Prostate gland (tissue), 2 donors: Measurements from ENCODE around the gene MIOS. TPM values are rescaled to one million over a fixed set of nuclear protein-coding genes. Genes with fewer than 3 reads are reported as not detected.

ENCODE experiments used
- DNase-seq: peaks from one replicate; pipeline ENCODE4 v3.0.0-alpha.2; 2019; ENCODE audit warnings: low spot score
- H3K27ac ChIP-seq, 2 donors: fragments of 200-600 bp; sonication (generic); 2 replicates each; pipeline ENCODE4 v1.5.1; 2017 to 2019
- H3K27me3 ChIP-seq: fragments of 200-600 bp; sonication (generic); replicated peaks from 2 replicates; pipeline ENCODE4 v1.5.1; 2019; ENCODE audit not compliant: insufficient read depth
- H3K36me3 ChIP-seq, 2 donors: fragments of 200-600 bp; sonication (generic); 1 replicate in 1 of 2; 2 replicates in 1 of 2; pipeline versions ENCODE4 v1.5.1 to v1.8.1; 2017 to 2019
- H3K4me1 ChIP-seq: fragments of 200-600 bp; sonication (generic); replicated peaks from 2 replicates; pipeline ENCODE4 v1.5.1; 2019
- H3K4me3 ChIP-seq, 2 donors: fragments of 200-600 bp; sonication (generic); 2 replicates each; pipeline ENCODE4 v1.5.1; 2017 to 2019
- H3K9me3 ChIP-seq: fragments of 200-600 bp; sonication (generic); 2 replicates; pipeline ENCODE4 v1.5.1; 2017
- POLR2A ChIP-seq: fragments of 450-650 bp; IDR thresholded peaks from one replicate; pipeline ENCODE4 v1.6.1; 2016; ENCODE audit warnings: antibody characterized with exemption, mild to moderate bottlenecking
- POLR2AphosphoS5 ChIP-seq: sonication (generic); formaldehyde crosslinking; IDR thresholded peaks from one replicate; pipeline ENCODE4 v1.6.1; 2017; ENCODE audit warnings: antibody characterized with exemption
- WGBS: methylation state at CpG from one replicate; pipeline ENCODE4 v1.1.5; 2018; 5-methylcytosine and 5-hydroxymethylcytosine counted together
- intact Hi-C: fragments of 100-400 bp; cut with DNase I; formaldehyde crosslinking; loops from one replicate; pipeline ENCODE4 v1.14.2; 2022
- total RNA-seq, 2 donors: library from RNA; depleted of rRNA; stranded (reverse); fragments of >200 nt; gene quantifications; one replicate each; pipeline ENCODE4 v1.1.0, GENCODE V29; 2016
- TF ChIP-seq, protein P1 (sequence below), 4 experiments: fragments of 200-600 bp in 2 of 4; fragments of 450-650 bp in 2 of 4; sonication (generic) in 2 of 4; IDR thresholded peaks; 1 replicate in 3 of 4; 2 replicates in 1 of 4; pipeline ENCODE4 v1.5.1; 2016 to 2019; ENCODE audit warnings: antibody characterized with exemption in 4 of 4, mild to moderate bottlenecking in 2 of 4, moderate library complexity in 2 of 4

Gene MIOS
- total RNA-seq, 2 donors from 2014 or later: 52.3 to 85.6 TPM

GRCh38 chr7:7595451-7595850, 28.8 kb downstream of the MIOS start:
- WGBS: 88% methylated on average over 1 of the region's 1 CpG
- intact Hi-C loops: no loop called here

GRCh38 chr7:7596176-7596575, 29.5 kb downstream of the MIOS start:
- H3K4me1 ChIP-seq: no peaks in the 10 kb centered on the region
- no peaks in the 10 kb centered on the region for H3K9me3 ChIP-seq
- H3K4me3 ChIP-seq: no peak overlapping the region
- no peak overlapping the region for H3K27ac ChIP-seq
- no peak for TF ChIP-seq POLR2AphosphoS5
- TF ChIP-seq POLR2A: no peak
- TF ChIP-seq, protein P1, sequence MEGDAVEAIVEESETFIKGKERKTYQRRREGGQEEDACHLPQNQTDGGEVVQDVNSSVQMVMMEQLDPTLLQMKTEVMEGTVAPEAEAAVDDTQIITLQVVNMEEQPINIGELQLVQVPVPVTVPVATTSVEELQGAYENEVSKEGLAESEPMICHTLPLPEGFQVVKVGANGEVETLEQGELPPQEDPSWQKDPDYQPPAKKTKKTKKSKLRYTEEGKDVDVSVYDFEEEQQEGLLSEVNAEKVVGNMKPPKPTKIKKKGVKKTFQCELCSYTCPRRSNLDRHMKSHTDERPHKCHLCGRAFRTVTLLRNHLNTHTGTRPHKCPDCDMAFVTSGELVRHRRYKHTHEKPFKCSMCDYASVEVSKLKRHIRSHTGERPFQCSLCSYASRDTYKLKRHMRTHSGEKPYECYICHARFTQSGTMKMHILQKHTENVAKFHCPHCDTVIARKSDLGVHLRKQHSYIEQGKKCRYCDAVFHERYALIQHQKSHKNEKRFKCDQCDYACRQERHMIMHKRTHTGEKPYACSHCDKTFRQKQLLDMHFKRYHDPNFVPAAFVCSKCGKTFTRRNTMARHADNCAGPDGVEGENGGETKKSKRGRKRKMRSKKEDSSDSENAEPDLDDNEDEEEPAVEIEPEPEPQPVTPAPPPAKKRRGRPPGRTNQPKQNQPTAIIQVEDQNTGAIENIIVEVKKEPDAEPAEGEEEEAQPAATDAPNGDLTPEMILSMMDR (IDR thresholded peaks at IDR 0.05): no peak
- H3K27me3 ChIP-seq: no peaks in the 10 kb centered on the region
- DNase-seq: no peak
- H3K36me3 ChIP-seq: no peaks in the 10 kb centered on the region
- intact Hi-C loops: no loop called here
- 83% methylated on average over 5 of the region's 5 CpGs for WGBS

More at GRCh38 chr7:7595451-7595850, 28.8 kb downstream of the MIOS start:
- no peaks in the 10 kb centered on the region for H3K4me1 ChIP-seq
- no peak overlapping the region for H3K4me3 ChIP-seq
- TF ChIP-seq POLR2A (no peak), POLR2AphosphoS5 (no peak)
- TF ChIP-seq, protein P1 (IDR thresholded peaks at IDR 0.05): peak in 3 of 4 experiments; percentile 13 to 57 (median 51)
- H3K27me3 ChIP-seq: no peaks in the 10 kb centered on the region
- H3K36me3 ChIP-seq: no peaks in the 10 kb centered on the region
- no peaks in the 10 kb centered on the region for H3K9me3 ChIP-seq
- no peak overlapping the region for H3K27ac ChIP-seq
- DNase-seq: no peak

DNA sequence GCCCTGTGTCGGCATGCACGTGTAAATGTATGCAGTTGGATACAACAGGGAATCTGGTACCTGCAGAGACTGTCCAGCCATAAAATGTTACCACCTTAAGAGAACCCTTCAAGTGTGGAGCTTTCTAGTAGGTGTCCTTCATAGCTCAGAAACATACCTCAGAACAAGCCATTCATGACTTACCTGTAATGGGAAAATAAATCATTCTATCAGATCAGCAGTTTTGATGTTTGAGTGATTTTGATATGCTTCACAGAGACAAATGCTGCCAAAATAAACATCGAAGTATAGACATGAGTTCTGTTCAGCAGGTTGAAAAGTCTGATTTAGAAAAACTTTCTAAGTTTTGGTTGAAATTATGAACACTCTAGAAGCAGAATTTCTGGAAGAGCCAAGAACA, 40.3 kb downstream of the MIOS start:
- intact Hi-C loops: no loop called here
- Histone ChIP-seq H3K4me1 (no peaks in the 10 kb centered on the region), H3K36me3 (no peaks in the 10 kb centered on the region), H3K27me3 (no peaks in the 10 kb centered on the region), H3K9me3 (no peaks in the 10 kb centered on the region), H3K27ac (no peak overlapping the region), H3K4me3 (no peak overlapping the region)
- no peak for DNase-seq
- no peak for TF ChIP-seq POLR2A
- TF ChIP-seq, protein P1 (IDR thresholded peaks at IDR 0.05): no peak
- TF ChIP-seq POLR2AphosphoS5: no peak
- WGBS: 57% methylated on average over 3 of the region's 3 CpGs

- Histone ChIP-seq H3K4me1 (no peaks in the 10 kb centered on the region), H3K27ac (no peak overlapping the region), H3K4me3 (no peak overlapping the region), H3K27me3 (no peaks in the 10 kb centered on the region), H3K9me3 (no peaks in the 10 kb centered on the region), H3K36me3 (no peaks in the 10 kb centered on the region)
- TF ChIP-seq POLR2A (no peak), POLR2AphosphoS5 (no peak)
- TF ChIP-seq, protein P1 (IDR thresholded peaks at IDR 0.05): no peak
- intact Hi-C loops: no loop called here
- 93% methylated on average over 2 of the region's 2 CpGs for WGBS
- DNase-seq: no peak
These were observed 42.6 kb downstream of the MIOS start for GRCh38 chr7:7609330-7609729.

GRCh38 chr7:7612519-7612918, 45.8 kb downstream of the MIOS start:
- H3K4me3 ChIP-seq: no peak overlapping the region
- H3K27ac ChIP-seq: no peak overlapping the region
- 86% methylated on average over 1 of the region's 1 CpG for WGBS
- DNase-seq: no peak
- no peaks in the 10 kb centered on the region for H3K36me3 ChIP-seq
- H3K4me1 ChIP-seq: no peaks in the 10 kb centered on the region
- intact Hi-C loops: no loop called here
- H3K9me3 ChIP-seq: no peaks in the 10 kb centered on the region
- no peaks in the 10 kb centered on the region for H3K27me3 ChIP-seq
- TF ChIP-seq POLR2AphosphoS5 (no peak), POLR2A (no peak)
- TF ChIP-seq, protein P1 (IDR thresholded peaks at IDR 0.05): no peak
